Choroid plexus epithelial cell (primary cell): ENCODE measurements around the gene GALE.
"Not testable (repeated sequence)": the region's sequence is repeated elsewhere in the genome, so short reads cannot be mapped to it uniquely, and the experiment has no call there.

Experiments
- DNase-seq: peaks from one replicate; pipeline ENCODE4 v3.0.0-alpha.2; 2010; ENCODE audit warnings: low read depth
- H3K4me3 ChIP-seq: 2 replicates; pipeline ENCODE4 v1.5.1; 2011; ENCODE audit warnings: low read depth, mild to moderate bottlenecking, control low read depth, low read length, moderate library complexity
- TF ChIP-seq, protein P1 (sequence below): conservative IDR thresholded peaks from 2 replicates; pipeline ENCODE4 v1.5.1; 2011; ENCODE audit warnings: low read depth, mild to moderate bottlenecking, control low read depth, inconsistent platforms, low read length, moderate library complexity

GALE gene

DNA sequence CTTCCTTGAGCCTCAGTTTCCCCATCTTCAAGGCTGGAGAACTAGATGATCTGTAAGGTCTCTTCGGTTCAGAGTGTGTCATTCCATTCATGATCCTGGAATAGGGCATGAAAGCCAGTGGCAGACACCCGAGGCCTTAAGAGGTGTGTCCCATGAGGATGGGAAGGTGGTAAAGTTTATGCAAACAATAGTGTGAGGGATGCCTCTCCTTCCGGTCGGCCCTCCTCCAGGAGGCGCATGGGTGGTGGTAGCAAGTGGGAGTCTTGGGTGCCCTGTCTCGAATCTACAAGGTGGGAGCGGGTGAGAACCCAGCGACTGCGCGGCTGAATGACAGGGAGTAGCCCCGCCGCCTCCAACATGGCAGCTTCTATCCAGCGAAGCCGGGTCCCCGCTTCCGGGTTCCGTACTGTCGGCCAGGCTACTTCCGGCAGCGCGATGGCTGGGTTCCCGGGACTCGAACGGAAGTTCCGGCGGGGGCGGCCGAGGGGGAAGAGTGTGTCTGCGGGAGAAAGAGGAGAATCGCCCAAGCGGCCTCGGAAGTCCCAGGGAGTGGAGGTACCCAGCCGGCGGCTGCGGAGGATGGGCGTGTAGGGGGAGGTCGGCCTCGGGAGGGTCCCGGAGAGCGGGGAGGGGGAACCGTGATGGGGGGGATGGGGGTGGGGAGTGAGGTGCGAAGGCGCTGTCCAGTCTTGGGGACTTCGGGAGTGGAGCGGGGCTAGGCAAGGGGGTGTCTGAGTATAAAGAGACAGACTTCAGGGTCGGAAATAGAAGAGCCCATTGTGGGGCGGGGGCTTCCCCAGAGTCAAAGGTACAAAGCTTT lies 9.6 kb downstream of the GALE start, which contains the start of gene LYPLA2:
LYPLA2 (plus strand) TSS at position 450 of the 820 bp plus-strand sequence. CDS start 1,538 bp downstream, outside the sequence.
- peak within 1 kb of the TSS; percentile 82 for H3K4me3 ChIP-seq
- TF ChIP-seq, protein P1, sequence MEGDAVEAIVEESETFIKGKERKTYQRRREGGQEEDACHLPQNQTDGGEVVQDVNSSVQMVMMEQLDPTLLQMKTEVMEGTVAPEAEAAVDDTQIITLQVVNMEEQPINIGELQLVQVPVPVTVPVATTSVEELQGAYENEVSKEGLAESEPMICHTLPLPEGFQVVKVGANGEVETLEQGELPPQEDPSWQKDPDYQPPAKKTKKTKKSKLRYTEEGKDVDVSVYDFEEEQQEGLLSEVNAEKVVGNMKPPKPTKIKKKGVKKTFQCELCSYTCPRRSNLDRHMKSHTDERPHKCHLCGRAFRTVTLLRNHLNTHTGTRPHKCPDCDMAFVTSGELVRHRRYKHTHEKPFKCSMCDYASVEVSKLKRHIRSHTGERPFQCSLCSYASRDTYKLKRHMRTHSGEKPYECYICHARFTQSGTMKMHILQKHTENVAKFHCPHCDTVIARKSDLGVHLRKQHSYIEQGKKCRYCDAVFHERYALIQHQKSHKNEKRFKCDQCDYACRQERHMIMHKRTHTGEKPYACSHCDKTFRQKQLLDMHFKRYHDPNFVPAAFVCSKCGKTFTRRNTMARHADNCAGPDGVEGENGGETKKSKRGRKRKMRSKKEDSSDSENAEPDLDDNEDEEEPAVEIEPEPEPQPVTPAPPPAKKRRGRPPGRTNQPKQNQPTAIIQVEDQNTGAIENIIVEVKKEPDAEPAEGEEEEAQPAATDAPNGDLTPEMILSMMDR, result peak; percentile 17
- DNase-seq, result peak; percentile 91

DNA sequence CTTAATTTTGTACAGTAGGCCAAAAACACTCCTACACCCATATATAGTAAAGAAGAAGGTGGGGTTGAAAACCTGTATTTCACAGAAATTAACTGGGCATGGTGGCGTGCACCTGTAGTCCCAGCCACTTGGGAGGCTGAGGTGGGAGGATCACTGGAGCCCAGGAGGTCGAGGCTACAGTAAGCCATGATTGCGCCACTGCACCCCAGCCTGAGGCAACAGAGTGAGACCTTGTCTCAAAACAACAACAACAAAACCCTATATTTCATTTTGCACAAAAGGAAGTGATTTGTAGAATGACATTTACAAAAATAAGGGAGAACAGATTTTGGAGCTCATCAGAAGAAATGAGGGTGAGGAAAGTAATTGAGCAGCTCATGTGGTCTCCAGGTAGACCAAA lies 11.9 kb downstream of the GALE start:
- no peak for DNase-seq
- TF ChIP-seq, protein P1, result no peak
- H3K4me3 ChIP-seq, result no peak overlapping the region

DNA sequence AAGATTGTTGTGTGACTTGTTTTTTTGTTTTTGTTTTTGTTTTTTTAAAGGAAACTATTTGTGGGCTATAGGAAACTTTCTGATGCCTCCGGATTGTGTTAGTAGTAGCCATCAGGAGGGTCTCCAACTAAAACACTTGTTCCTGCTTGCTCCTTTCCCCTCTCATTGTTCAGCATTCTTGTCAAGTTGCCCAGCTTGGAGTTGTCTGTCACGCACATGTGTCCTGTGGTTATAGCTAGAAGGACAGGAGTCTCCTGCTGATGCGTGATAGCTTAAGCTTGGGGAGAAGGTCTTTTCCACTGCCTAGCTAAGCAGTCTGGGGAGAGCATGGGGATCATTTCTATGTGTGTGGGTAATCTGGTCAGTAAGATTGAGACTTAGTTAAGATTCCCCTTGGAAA lies 12.9 kb downstream of the GALE start:
- no peak for DNase-seq
- no peak overlapping the region for H3K4me3 ChIP-seq
- TF ChIP-seq, protein P1, result no peak

DNA sequence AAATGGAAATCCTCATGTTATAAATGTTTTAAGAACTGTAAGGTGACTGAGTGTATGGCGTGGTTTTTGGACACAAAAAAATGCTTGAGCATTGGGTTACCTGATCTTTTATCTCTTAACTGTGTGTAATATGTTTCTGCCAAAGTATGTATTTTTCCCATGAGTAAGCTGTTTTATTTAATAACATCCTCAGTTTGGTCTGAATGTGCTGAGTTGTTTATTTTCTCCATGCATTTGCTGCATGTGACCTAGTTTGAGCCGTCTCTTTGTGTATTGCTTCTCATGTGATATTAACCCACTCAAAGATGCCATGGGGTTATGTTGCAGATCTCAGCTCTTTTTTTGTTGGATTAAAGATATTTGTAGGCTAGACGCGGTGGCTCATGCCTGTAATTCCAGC lies 15.7 kb downstream of the GALE start:
- DNase-seq, result no peak
- H3K4me3 ChIP-seq, result no peak overlapping the region
- TF ChIP-seq, protein P1, result no peak

DNA sequence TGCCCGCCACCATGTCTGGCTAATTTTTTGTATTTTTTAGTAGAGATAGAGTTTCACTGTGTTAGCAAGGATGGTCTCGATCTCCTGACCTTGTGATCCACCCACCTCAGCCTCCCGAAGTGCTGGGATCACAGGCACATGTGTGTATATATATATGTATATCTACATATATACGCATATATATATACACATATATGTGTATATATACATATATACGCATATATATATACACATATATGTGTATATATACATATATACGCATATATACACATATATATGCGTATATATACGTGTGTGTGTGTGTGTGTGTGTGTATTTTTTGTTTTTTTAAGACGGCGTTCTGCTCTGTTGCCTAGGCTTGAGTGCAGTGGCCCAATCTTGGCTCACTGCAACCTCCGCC lies 17.4 kb downstream of the GALE start:
- DNase-seq, H3K4me3 ChIP-seq: not testable (repeated sequence)

DNA sequence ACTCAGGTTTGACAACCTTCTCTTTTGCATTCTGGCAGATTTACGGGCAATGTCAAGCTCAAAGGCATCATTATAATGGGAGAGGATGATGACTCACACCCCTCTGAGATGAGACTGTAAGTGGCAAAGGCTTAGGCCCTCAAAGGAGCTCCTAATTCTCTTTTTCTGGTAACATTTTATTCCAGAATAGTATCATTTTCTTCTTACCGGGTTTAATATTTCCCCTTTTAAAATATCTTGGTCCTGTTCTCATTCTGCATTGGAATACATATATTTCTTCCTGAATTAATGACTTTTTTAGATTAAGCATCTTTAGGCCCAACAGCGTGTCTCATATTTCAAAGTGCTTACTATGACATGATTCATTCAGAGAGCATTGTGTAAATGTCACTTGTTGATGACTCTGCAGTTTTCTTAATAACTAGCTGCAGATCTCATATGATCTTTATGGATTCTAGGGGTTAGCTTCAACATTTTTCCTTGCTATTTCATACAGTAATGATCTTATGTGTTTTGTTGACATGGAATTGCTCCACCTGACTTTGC lies 20.7 kb downstream of the GALE start:
- no peak overlapping the region for H3K4me3 ChIP-seq
- TF ChIP-seq, protein P1, result no peak
- DNase-seq, result peak; percentile 66

DNA sequence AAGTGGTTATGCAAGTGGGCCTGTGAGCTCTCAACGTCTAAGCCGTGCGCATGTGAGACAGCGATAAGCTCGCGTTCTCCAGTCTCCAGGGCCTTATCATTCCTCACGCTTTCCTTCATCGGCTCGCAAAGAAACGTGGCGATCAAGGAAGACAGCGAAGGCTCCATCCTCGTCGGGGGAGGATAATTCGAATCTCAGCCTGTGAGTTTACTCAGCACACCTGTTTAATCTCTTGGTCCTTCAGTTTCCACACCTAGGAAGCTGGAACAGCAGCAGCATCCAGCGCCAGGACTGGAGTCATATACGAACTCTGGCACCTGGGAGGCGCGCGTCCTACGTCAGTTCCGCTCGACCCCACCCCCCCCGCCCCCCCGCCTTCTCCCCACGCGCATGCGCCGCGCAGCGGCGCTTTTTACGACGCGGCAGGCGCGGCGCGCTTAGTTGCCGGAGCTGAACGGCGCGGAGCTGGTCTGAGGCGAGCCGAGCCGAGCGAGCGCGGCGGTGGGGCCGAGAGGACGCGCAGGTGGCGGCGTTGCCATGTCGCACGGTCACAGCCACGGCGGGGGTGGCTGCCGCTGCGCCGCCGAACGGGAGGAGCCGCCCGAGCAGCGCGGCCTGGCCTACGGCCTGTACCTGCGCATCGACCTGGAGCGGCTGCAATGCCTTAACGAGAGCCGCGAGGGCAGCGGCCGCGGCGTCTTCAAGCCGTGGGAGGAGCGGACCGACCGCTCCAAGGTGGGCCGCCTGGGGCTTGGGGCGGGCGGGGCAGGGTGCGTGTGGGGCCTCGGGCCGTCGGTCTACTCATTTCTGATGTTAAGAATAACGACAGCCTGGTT lies 22.4 kb downstream of the GALE start, which contains the start of gene PITHD1:
PITHD1 (plus strand) TSS at position 440 of the 836 bp plus-strand sequence; CDS start at position 538, 98 bp downstream.
- TF ChIP-seq, protein P1, result no peak
- DNase-seq, result peak; percentile 85
- peak within 1 kb of the TSS; percentile 80 for H3K4me3 ChIP-seq
